GM12878 (cell line): Measurements from ENCODE around the gene SP3. TPM values are rescaled to one million over a fixed set of nuclear protein-coding genes. Genes with fewer than 3 reads are reported as not detected.
A peak's percentile ranks its signal among the peaks of the same experiment; 100 is the strongest.

Experiments used
- ATAC-seq: fragments of 200-7000 bp; cut with Tn5 transposase; 3 replicates; pipeline ENCODE4 v1.9.1; 2020; ENCODE audit warnings: mild to moderate bottlenecking, moderate library complexity
- BruUV-seq: library from RNA; stranded (reverse); fragments of 400-500 nt; replicated peaks from 2 replicates; lab custom pipeline; 2021; lab: Mats Ljungman, UMichigan
- CTCF ChIA-PET: fragments of 300-600 bp; sonication (Branson Sonifier 250); formaldehyde crosslinking; extraction: SDS; loops from one replicate; lab custom pipeline; 2021; ENCODE audit warnings: inconsistent platforms; lab: Yijun Ruan, JAX
- POLR2A ChIA-PET: fragments of 350-600 bp; formaldehyde crosslinking; extraction: SDS; loops from one replicate; lab custom pipeline; 2021; ENCODE audit warnings: inconsistent platforms; lab: Charles Lee
- RAD21 ChIA-PET: fragments of 300-600 bp; sonication (Branson Sonifier 250); formaldehyde crosslinking; loops from one replicate; lab custom pipeline; 2023; ENCODE audit warnings: antibody characterized with exemption; ENCODE audit not compliant: unreplicated experiment; lab: Charles Lee
- SMC1A ChIA-PET: fragments of 300-600 bp; sonication (Branson Sonifier 250); formaldehyde crosslinking; loops from one replicate; lab custom pipeline; 2023; ENCODE audit not compliant: unreplicated experiment, uncharacterized antibody; lab: Charles Lee
- DNase-seq: peaks from one replicate; pipeline ENCODE4 v3.0.0-alpha.2; 2011; ENCODE audit warnings: low read depth, low spot score
- FAIRE-seq: peaks from 3 replicates; lab custom pipeline; 2011; peaks lifted over from hg19 to GRCh38; lab: Jason Lieb, UNC
- H2AFZ ChIP-seq: 2 replicates; pipeline ENCODE4 v1.6.0; 2011; ENCODE audit warnings: low read depth, low read length, control low read depth; ENCODE audit not compliant: control insufficient read depth
- H3K27ac ChIP-seq: 2 replicates; pipeline ENCODE4 v1.5.1; 2011; ENCODE audit warnings: control low read depth; ENCODE audit not compliant: control insufficient read depth, insufficient read depth
- H3K27me3 ChIP-seq, 2 experiments: replicated peaks in 1 of 2; 2 replicates each; pipeline versions ENCODE4 v1.6.0 to v1.6.1; 2011; ENCODE audit warnings: low read length in 1 of 2; ENCODE audit not compliant: control insufficient read depth in 2 of 2, insufficient read depth in 2 of 2
- H3K36me3 ChIP-seq, 2 experiments: 2 replicates each; pipeline ENCODE4 v1.5.1; 2011; ENCODE audit warnings: low read length in 1 of 2; ENCODE audit not compliant: control insufficient read depth in 2 of 2, insufficient read depth in 2 of 2
- H3K4me1 ChIP-seq: 2 replicates; pipeline ENCODE4 v1.6.1; 2011; ENCODE audit warnings: mild to moderate bottlenecking, low read length, moderate library complexity, mixed read lengths; ENCODE audit not compliant: control insufficient read depth, insufficient read depth
- H3K4me2 ChIP-seq: 2 replicates; pipeline ENCODE4 v1.6.0; 2011; ENCODE audit warnings: control low read depth; ENCODE audit not compliant: control insufficient read depth, insufficient read depth
- H3K4me3 ChIP-seq: fragments of 200-600 bp; sonication (generic); 2 replicates; pipeline ENCODE4 v1.5.1; 2016
- H3K79me2 ChIP-seq: 2 replicates; pipeline ENCODE4 v1.6.0; 2011; ENCODE audit warnings: low read length; ENCODE audit not compliant: control insufficient read depth, insufficient read depth
- H3K9ac ChIP-seq: 2 replicates; pipeline ENCODE4 v1.8.0; 2011; ENCODE audit warnings: low read length, control low read depth, mixed read lengths; ENCODE audit not compliant: control insufficient read depth, insufficient read depth
- H3K9me3 ChIP-seq: replicated peaks from 3 replicates; pipeline ENCODE4 v1.5.1; 2011; ENCODE audit warnings: mild to moderate bottlenecking, low read length; ENCODE audit not compliant: control insufficient read depth, insufficient read depth
- H4K20me1 ChIP-seq: 2 replicates; pipeline ENCODE4 v1.6.0; 2011; ENCODE audit not compliant: control insufficient read depth, insufficient read depth
- BMI1 ChIP-seq: fragments of 450-650 bp; IDR thresholded peaks from 2 replicates; pipeline ENCODE4 v1.6.1; 2016; ENCODE audit warnings: mild to moderate bottlenecking, moderate library complexity, borderline replicate concordance
- IRF5 ChIP-seq: fragments of 450-650 bp; IDR thresholded peaks from 2 replicates; pipeline ENCODE4 v1.6.1; 2017; ENCODE audit warnings: borderline replicate concordance
- KLF5 ChIP-seq: fragments of 450-650 bp; IDR thresholded peaks from 2 replicates; pipeline ENCODE4 v1.6.1; 2014; ENCODE audit warnings: mild to moderate bottlenecking; ENCODE audit not compliant: partially characterized antibody
- NFXL1 ChIP-seq: fragments of 450-650 bp; IDR thresholded peaks from 2 replicates; pipeline ENCODE4 v1.6.1; 2017; ENCODE audit warnings: antibody characterized with exemption, mild to moderate bottlenecking, borderline replicate concordance
- RAD21 ChIP-seq: IDR thresholded peaks from 2 replicates; pipeline ENCODE4 v1.6.1; 2011; ENCODE audit warnings: mild to moderate bottlenecking, low read depth, low read length, moderate library complexity; ENCODE audit not compliant: insufficient read depth
- WGBS: methylation state at CpG from one replicate; pipeline ENCODE4 v1.1.6; 2016; ENCODE audit warnings: low lambda C conversion rate; ENCODE audit not compliant: insufficient replicate concordance, insufficient coverage; ENCODE audit errors: missing lambda C conversion rate; 5-methylcytosine and 5-hydroxymethylcytosine counted together
- in situ Hi-C: fragments of 300-500 bp; cut with MboI; formaldehyde crosslinking; loops from 9 replicates; pipeline ENCODE4 v1.14.3; 2018; ENCODE audit warnings: mixed read lengths
- intact Hi-C: fragments of 100-400 bp; cut with micrococcal nuclease; formaldehyde crosslinking; loops from one replicate; pipeline ENCODE4 v1.14.2; 2022; ENCODE audit not compliant: unreplicated experiment
- polyA plus RNA-seq, 11 experiments: library from polyadenylated mRNA; depleted of rRNA in 4 of 11; unstranded in 6 of 11; stranded (reverse) in 5 of 11; fragments of >200 nt; fragmentation: Nextera tagmentation in 4 of 11; fragmentation: Illumina TruSeq in 1 of 11; extraction: Ambion mirVana in 4 of 11; extraction: Trizol in 1 of 11; gene quantifications; 1 replicate in 1 of 11; 2 replicates in 10 of 11; pipeline versions ENCODE4 v1.2.1 to v1.2.3, GENCODE V29; 2011 to 2016; ENCODE audit warnings: inconsistent platforms in 2 of 11, missing spikeins in 2 of 11, low read depth in 1 of 11
- total RNA-seq, 4 experiments: library from RNA; depleted of rRNA in 3 of 4; stranded (reverse); fragments of >200 nt in 3 of 4; fragmentation: Illumina TruSeq in 1 of 4; extraction: Trizol in 1 of 4; gene quantifications; 2 replicates each; pipeline versions ENCODE4 v1.2.1 to v1.2.3, GENCODE V29; 2013 to 2021
- TF ChIP-seq, protein P1 (sequence below), 3 experiments: IDR thresholded peaks in 2 of 3; conservative IDR thresholded peaks in 1 of 3; 2 replicates each; pipeline ENCODE4 v1.5.1; 2011; ENCODE audit warnings: low read depth in 3 of 3, low read length in 3 of 3, mild to moderate bottlenecking in 3 of 3, control low read depth in 2 of 3, moderate library complexity in 2 of 3, inconsistent platforms in 1 of 3, mixed read lengths in 1 of 3; ENCODE audit not compliant: control insufficient read depth in 2 of 3, insufficient read depth in 1 of 3; ENCODE audit errors: extremely low read depth in 1 of 3

Gene SP3
- total and polyA plus RNA-seq, 10 of the 15 experiments (the other 5 are each of a cell fraction or from before 2014, with no cell fraction given) = 9.9 to 87.6 (median 52.4) TPM

DNA sequence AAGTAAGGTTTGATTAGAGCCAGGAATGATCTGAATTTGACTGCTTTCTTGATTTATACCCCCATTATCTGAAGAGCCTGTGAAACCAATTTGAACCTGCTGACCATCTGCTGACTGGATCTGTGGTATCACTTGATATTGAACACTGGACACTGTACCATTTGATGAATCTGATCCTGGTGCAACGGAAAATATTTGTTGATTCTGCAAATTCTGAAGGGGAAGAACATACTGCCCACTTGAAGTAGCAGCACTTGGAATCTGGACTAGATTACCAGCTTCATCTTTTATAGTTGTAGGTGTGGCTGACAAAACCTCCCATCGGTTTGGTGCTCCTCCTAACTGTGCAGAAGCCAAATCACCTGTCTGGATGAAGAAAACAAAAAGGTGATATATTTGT is 9.3 kb downstream of the SP3 start (continued):
- TF ChIP-seq BMI1 (no peak), NFXL1 (no peak), KLF5 (no peak)

DNA sequence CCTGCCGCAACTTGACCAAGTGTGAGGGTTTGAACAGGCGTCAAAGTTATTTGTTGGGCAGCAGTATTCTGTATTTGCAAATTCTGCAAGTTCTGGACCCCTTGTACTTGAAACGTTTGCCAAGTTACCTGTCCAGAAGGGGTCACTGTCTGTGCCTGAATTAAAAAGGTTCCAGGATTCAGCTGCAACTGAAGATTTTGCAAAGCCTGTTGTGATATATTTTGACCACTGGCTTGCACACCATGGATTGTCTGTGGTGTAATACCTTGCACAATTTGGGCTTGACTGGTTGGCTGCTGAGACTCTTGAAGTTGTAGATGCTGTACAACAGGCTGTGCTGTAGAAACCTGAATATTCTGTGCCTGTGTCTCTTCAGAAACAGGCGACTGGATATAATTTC is 10.2 kb downstream of the SP3 start:
- no peak overlapping the region for H2AFZ ChIP-seq
- BruUV-seq = no TSS peak
- TF ChIP-seq, protein P1, sequence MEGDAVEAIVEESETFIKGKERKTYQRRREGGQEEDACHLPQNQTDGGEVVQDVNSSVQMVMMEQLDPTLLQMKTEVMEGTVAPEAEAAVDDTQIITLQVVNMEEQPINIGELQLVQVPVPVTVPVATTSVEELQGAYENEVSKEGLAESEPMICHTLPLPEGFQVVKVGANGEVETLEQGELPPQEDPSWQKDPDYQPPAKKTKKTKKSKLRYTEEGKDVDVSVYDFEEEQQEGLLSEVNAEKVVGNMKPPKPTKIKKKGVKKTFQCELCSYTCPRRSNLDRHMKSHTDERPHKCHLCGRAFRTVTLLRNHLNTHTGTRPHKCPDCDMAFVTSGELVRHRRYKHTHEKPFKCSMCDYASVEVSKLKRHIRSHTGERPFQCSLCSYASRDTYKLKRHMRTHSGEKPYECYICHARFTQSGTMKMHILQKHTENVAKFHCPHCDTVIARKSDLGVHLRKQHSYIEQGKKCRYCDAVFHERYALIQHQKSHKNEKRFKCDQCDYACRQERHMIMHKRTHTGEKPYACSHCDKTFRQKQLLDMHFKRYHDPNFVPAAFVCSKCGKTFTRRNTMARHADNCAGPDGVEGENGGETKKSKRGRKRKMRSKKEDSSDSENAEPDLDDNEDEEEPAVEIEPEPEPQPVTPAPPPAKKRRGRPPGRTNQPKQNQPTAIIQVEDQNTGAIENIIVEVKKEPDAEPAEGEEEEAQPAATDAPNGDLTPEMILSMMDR (IDR thresholded peaks at IDR 0.05 in 2 of 3, conservative IDR thresholded peaks at IDR 0.05 in 1 of 3; ENCODE audit: control insufficient read depth in 2 of 3, extremely low read depth in 1 of 3, insufficient read depth in 1 of 3, low read depth in 3 of 3, low read length in 3 of 3) = 0 out of 6 replicates have a peak, but pooled peaks of 1 of the 3 experiments have one; percentile 9
- TF ChIP-seq RAD21 (0 out of 2 replicates have a peak, but pooled peaks have one; percentile 17), IRF5 (no peak)
- TF ChIP-seq, all 136 proteins: peak for 2
- ATAC-seq (peak; percentile 7), DNase-seq (no peak), FAIRE-seq (no peak)
- POLR2A ChIA-PET = no interaction called here
- WGBS = 33% methylated on average over 4 of the region's 4 CpGs
- no peak overlapping the region for H3K9ac ChIP-seq
- H3K9me3 ChIP-seq = no peaks in the 10 kb centered on the region; the same call in none of the 3 replicates
- peaks cover 7 to 25% of the 10 kb centered on the region in 2 experiments for H3K36me3 ChIP-seq
- no peak overlapping the region; the same call in 1 of the 2 replicates for H3K4me3 ChIP-seq
- intact Hi-C loops (loop anchor here (10.0 kb wide), 1 partner anchor 390 kb away; no protein-coding TSS in a partner anchor), in situ Hi-C loops (no loop called here)
- no peak overlapping the region for H3K4me2 ChIP-seq
- peaks cover 3% of the 10 kb centered on the region; the same call in 1 of the 2 replicates for H4K20me1 ChIP-seq
- CTCF ChIA-PET = interaction anchor here (0.7 to 1.3 kb wide), 3 partner anchors 10 to 124 kb away, joined by 4 read pairs; no protein-coding TSS in a partner anchor
- RAD21 ChIA-PET = interaction anchor here (0.7 kb wide), 1 partner anchor 386 kb away, joined by 3 read pairs; no protein-coding TSS in a partner anchor
- SMC1A ChIA-PET = no interaction called here
- H3K4me1 ChIP-seq = 0 out of 2 replicates have a peak, but pooled peaks cover 3% of the 10 kb centered on the region
- no peaks in the 10 kb centered on the region for H3K27me3 ChIP-seq
- no peak overlapping the region for H3K27ac ChIP-seq
- H3K79me2 ChIP-seq = peaks cover 99% of the 10 kb centered on the region
